Stomach smooth muscle (tissue), 2 donors: ENCODE measurements around the gene POTEF.
"Not testable (repeated sequence)": the region's sequence is repeated elsewhere in the genome, so short reads cannot be mapped to it uniquely, and the experiment has no call there.

Experiments
- H3K27ac ChIP-seq: one replicate; pipeline ENCODE4 v1.7.0; 2013; ENCODE audit warnings: mild to moderate bottlenecking, low read length, inconsistent platforms
- H3K27me3 ChIP-seq, 2 donors: one replicate each; pipeline ENCODE4 v1.7.0; 2013; ENCODE audit warnings: low read length in 2 of 2; ENCODE audit not compliant: insufficient read depth in 2 of 2, control insufficient read depth in 1 of 2
- H3K36me3 ChIP-seq, 2 donors: one replicate each; pipeline ENCODE4 v1.7.0; 2013; ENCODE audit warnings: low read length in 2 of 2; ENCODE audit not compliant: control insufficient read depth in 2 of 2, insufficient read depth in 2 of 2
- H3K4me1 ChIP-seq: one replicate; pipeline ENCODE4 v1.7.0; 2013; ENCODE audit warnings: low read length; ENCODE audit not compliant: control insufficient read depth, insufficient read depth
- H3K4me3 ChIP-seq, 2 donors: one replicate each; pipeline ENCODE4 v1.7.0; 2013; ENCODE audit warnings: low read length in 2 of 2
- H3K9ac ChIP-seq, 2 donors: one replicate each; pipeline ENCODE4 v1.7.0; 2013; ENCODE audit warnings: low read length in 2 of 2, mild to moderate bottlenecking in 1 of 2
- H3K9me3 ChIP-seq, 2 donors: one replicate each; pipeline ENCODE4 v1.7.0; 2013; ENCODE audit warnings: low read length in 2 of 2; ENCODE audit not compliant: control insufficient read depth in 2 of 2
- donor health status: healthy.
- donor health status: Pancreatic carcinoma.

The POTEF gene

GRCh38 chr2:130159376-130159775 lies 30.4 kb upstream of the POTEF start:
- not testable (repeated sequence) for H3K9ac ChIP-seq, H3K27me3 ChIP-seq, H3K4me3 ChIP-seq, H3K27ac ChIP-seq, H3K9me3 ChIP-seq, H3K4me1 ChIP-seq
- H3K36me3 ChIP-seq = peaks cover 5 to 14% of the 10 kb centered on the region in 2 donors

GRCh38 chr2:130158631-130159030 lies 29.6 kb upstream of the POTEF start:
- Histone ChIP-seq H3K36me3 (peaks cover 5 to 13% of the 10 kb centered on the region in 2 donors), H3K27me3 (no peaks in the 10 kb centered on the region)

GRCh38 chr2:130157825-130158514 lies 28.9 kb upstream of the POTEF start:
- peaks cover 6 to 16% of the 10 kb centered on the region in 2 donors for H3K36me3 ChIP-seq
- H3K27ac ChIP-seq, H3K4me3 ChIP-seq, H3K9me3 ChIP-seq, H3K27me3 ChIP-seq, H3K4me1 ChIP-seq, H3K9ac ChIP-seq: not testable (repeated sequence)

More at GRCh38 chr2:130158631-130159030, 29.6 kb upstream of the POTEF start:
- no peak overlapping the region for H3K9ac ChIP-seq
- H3K4me1 ChIP-seq = no peaks in the 10 kb centered on the region
- H3K4me3 ChIP-seq = no peak overlapping the region
- H3K9me3 ChIP-seq = no peaks in the 10 kb centered on the region
- no peak overlapping the region for H3K27ac ChIP-seq

GRCh38 chr2:130157354-130157753 lies 28.3 kb upstream of the POTEF start:
- not testable (repeated sequence) for H3K27me3 ChIP-seq, H3K4me1 ChIP-seq, H3K4me3 ChIP-seq, H3K9ac ChIP-seq, H3K27ac ChIP-seq, H3K9me3 ChIP-seq
- peaks cover 5 to 12% of the 10 kb centered on the region in 2 donors for H3K36me3 ChIP-seq

- no peak overlapping the region for H3K4me3 ChIP-seq
- H3K4me1 ChIP-seq = no peaks in the 10 kb centered on the region
- H3K36me3 ChIP-seq = peaks cover 5 to 13% of the 10 kb centered on the region in 2 donors
- no peak overlapping the region for H3K27ac ChIP-seq
- H3K9me3 ChIP-seq = no peaks in the 10 kb centered on the region
- no peaks in the 10 kb centered on the region for H3K27me3 ChIP-seq
- H3K9ac ChIP-seq = no peak overlapping the region
These were observed 27.6 kb upstream of the POTEF start for GRCh38 chr2:130156624-130157004.

- H3K27ac ChIP-seq, H3K4me1 ChIP-seq, H3K9ac ChIP-seq, H3K27me3 ChIP-seq, H3K9me3 ChIP-seq, H3K4me3 ChIP-seq: not testable (repeated sequence)
- peaks cover 5 to 13% of the 10 kb centered on the region in 2 donors for H3K36me3 ChIP-seq
These were observed 27.1 kb upstream of the POTEF start for GRCh38 chr2:130155956-130156623.

GRCh38 chr2:130154773-130155765 lies 26.0 kb upstream of the POTEF start:
- Histone ChIP-seq H3K27ac (no peak overlapping the region), H3K9ac (no peak overlapping the region), H3K4me3 (no peak overlapping the region), H3K4me1 (no peaks in the 10 kb centered on the region), H3K27me3 (no peaks in the 10 kb centered on the region), H3K9me3 (no peaks in the 10 kb centered on the region), H3K36me3 (peaks cover 5 to 11% of the 10 kb centered on the region in 2 donors)

- H3K4me3 ChIP-seq, H3K9me3 ChIP-seq, H3K27ac ChIP-seq, H3K27me3 ChIP-seq, H3K4me1 ChIP-seq, H3K9ac ChIP-seq, H3K36me3 ChIP-seq: not testable (repeated sequence)
These were observed 25.4 kb upstream of the POTEF start for GRCh38 chr2:130154423-130154770.

GRCh38 chr2:130153721-130154422 lies 24.9 kb upstream of the POTEF start:
- H3K36me3 ChIP-seq, H3K4me3 ChIP-seq, H3K9ac ChIP-seq, H3K9me3 ChIP-seq, H3K27ac ChIP-seq, H3K27me3 ChIP-seq, H3K4me1 ChIP-seq: not testable (repeated sequence)

GRCh38 chr2:130152816-130153595 lies 24.0 kb upstream of the POTEF start:
- no peaks in the 10 kb centered on the region for H3K9me3 ChIP-seq
- no peak overlapping the region for H3K9ac ChIP-seq
- H3K4me3 ChIP-seq = no peak overlapping the region
- H3K4me1 ChIP-seq = no peaks in the 10 kb centered on the region
- peaks cover 5 to 8% of the 10 kb centered on the region in 2 donors for H3K36me3 ChIP-seq
- no peaks in the 10 kb centered on the region for H3K27me3 ChIP-seq
- no peak overlapping the region for H3K27ac ChIP-seq
